ENCODE results near the gene HDC.

The HDC gene

DNA sequence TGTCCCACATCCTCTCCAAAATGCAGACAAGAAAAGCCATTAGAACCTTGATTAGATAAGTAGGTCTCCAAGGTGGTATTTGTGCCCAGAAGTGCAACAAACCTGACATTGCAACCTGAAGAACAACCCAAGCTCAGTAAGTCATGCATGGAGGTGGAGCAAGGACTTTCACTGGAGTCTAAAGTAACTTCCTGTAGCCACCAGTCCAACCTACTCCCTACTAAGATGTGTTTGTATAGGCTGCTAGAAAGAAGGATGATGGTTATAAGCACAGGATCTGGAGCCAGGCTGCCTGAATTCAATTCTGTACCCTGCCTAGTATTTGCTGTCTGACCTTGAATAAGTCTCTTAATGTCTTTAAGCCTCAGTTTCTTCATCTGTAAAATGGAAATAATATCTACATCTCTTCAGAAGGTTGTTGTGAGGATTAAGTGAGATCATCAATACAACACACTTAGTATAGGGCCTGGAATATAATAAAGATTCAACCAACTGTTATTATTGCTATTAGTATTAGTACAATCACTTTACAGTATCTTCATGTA lies 32.3 kb downstream of the HDC start:
- H3K4me3 ChIP-seq (ENCODE audit: control insufficient read depth, low read depth, low read length), result no peak overlapping the region

DNA sequence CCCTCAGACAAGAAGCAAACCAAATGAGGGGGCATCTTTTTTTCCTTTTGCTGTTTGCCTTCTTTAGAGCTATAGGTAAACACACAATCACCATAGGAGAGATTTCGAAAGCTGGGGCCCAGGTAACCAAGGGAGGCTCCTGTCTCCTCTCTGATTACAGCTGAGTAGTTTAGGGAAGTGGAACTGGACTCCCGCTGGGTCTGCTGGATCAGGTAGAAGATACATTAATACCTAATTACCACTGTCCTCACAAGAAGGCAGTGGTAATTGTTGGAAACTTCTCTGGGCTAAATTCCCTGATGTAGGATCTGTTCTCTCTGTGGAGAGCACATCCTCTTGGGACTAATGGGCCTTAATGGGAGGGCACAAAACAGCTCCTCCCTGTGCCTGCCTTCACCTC lies 32.7 kb downstream of the HDC start:
- TF ChIP-seq, protein P1, sequence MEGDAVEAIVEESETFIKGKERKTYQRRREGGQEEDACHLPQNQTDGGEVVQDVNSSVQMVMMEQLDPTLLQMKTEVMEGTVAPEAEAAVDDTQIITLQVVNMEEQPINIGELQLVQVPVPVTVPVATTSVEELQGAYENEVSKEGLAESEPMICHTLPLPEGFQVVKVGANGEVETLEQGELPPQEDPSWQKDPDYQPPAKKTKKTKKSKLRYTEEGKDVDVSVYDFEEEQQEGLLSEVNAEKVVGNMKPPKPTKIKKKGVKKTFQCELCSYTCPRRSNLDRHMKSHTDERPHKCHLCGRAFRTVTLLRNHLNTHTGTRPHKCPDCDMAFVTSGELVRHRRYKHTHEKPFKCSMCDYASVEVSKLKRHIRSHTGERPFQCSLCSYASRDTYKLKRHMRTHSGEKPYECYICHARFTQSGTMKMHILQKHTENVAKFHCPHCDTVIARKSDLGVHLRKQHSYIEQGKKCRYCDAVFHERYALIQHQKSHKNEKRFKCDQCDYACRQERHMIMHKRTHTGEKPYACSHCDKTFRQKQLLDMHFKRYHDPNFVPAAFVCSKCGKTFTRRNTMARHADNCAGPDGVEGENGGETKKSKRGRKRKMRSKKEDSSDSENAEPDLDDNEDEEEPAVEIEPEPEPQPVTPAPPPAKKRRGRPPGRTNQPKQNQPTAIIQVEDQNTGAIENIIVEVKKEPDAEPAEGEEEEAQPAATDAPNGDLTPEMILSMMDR (IDR thresholded peaks at IDR 0.05; ENCODE audit: control insufficient read depth, insufficient read depth, low read depth, low read length, missing control alignments), result no peak
- no peak for DNase-seq (ENCODE audit: low read depth)
- no peak overlapping the region for H3K4me3 ChIP-seq (ENCODE audit: control insufficient read depth, low read depth, low read length)

More for the DNA sequence above, 32.3 kb downstream of the HDC start:
- TF ChIP-seq, protein P1 (IDR thresholded peaks at IDR 0.05; ENCODE audit: control insufficient read depth, insufficient read depth, low read depth, low read length, missing control alignments), result no peak
- no peak for DNase-seq (ENCODE audit: low read depth)

DNA sequence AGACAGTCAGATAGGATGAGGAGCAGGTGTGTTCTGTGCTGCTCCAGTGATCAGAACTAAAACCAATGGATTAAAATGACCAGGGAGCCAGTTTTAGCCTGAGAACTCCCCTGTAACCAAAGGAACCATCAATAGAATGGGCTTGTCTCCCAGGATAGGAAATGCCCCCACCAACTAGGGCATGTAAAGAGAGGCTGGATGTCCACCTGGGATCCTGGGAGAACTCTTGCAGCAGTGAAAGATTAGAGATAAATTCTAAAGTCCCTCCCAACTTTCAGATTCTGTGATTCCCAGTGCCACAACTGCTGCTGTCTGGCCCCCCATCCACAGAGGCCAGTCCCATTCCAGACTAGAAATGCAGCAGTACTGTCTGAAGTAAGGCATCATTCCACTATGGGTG lies 33.8 kb downstream of the HDC start:
- DNase-seq (ENCODE audit: low read depth), result no peak
- TF ChIP-seq, protein P1 (IDR thresholded peaks at IDR 0.05; ENCODE audit: control insufficient read depth, insufficient read depth, low read depth, low read length, missing control alignments), result no peak
- no peak overlapping the region for H3K4me3 ChIP-seq (ENCODE audit: control insufficient read depth, low read depth, low read length)

DNA sequence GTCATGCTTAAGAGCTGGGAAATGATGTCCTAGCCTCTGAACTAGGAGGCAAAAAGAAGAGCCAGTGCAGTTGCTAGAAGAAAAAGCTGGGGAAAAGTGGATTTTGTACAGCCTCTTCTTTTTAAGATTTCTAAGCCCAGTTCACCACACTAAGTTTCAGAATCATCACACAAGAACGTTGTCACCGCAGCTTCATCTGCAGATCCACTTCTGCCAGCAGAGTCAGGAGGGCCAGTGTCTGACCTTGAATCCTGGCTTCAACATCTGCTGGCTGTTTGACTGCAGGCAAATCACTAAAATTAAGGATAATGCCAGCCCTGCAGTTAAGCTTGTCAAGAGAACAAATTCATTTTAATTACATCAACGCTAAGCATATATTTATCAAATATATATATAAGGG lies 36.2 kb downstream of the HDC start:
- no peak for DNase-seq (ENCODE audit: low read depth)
- H3K4me3 ChIP-seq (ENCODE audit: control insufficient read depth, low read depth, low read length), result no peak overlapping the region
- TF ChIP-seq, protein P1 (IDR thresholded peaks at IDR 0.05; ENCODE audit: control insufficient read depth, insufficient read depth, low read depth, low read length, missing control alignments), result no peak

DNA sequence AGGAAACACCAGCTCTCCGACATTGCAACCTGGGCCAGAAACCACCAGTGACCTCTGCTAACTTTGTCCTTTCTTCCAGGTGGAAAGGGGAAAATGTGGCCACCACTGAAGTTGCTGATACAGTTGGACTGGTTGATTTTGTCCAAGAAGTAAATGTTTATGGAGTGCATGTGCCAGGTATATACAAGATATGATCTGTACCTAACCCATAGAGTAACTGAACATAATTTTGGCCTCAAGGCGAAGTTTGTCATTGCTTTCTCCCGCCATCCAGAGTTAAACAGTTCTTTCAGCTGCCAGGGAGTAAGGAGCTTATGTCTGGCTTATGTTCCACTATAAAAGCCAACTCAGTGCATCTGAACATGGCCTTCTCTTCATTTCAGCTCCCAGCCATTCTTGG lies 36.7 kb downstream of the HDC start:
- TF ChIP-seq, protein P1 (IDR thresholded peaks at IDR 0.05; ENCODE audit: control insufficient read depth, insufficient read depth, low read depth, low read length, missing control alignments), result no peak
- DNase-seq (ENCODE audit: low read depth), result no peak
- H3K4me3 ChIP-seq (ENCODE audit: control insufficient read depth, low read depth, low read length), result no peak overlapping the region

DNA sequence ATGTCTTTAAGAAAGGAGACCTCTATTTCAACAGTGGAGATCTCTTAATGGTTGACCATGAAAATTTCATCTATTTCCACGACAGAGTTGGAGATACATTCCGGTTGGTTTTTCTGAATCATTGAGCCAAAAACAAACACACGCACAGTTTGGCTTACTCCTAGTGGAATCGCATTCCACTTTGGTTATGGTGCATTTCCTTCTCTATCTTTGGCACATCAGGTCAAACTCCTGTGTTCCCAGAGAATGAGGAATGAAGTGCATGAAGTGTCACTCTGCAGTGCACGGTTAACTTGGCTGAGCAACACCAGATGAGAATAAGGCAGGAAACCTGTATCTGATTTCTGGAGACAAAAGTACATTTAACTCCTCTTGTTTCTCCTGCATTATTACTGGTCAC lies 38.5 kb downstream of the HDC start:
- TF ChIP-seq, protein P1 (IDR thresholded peaks at IDR 0.05; ENCODE audit: control insufficient read depth, insufficient read depth, low read depth, low read length, missing control alignments), result no peak
- H3K4me3 ChIP-seq (ENCODE audit: control insufficient read depth, low read depth, low read length), result no peak overlapping the region
- DNase-seq (ENCODE audit: low read depth), result peak; percentile 13

DNA sequence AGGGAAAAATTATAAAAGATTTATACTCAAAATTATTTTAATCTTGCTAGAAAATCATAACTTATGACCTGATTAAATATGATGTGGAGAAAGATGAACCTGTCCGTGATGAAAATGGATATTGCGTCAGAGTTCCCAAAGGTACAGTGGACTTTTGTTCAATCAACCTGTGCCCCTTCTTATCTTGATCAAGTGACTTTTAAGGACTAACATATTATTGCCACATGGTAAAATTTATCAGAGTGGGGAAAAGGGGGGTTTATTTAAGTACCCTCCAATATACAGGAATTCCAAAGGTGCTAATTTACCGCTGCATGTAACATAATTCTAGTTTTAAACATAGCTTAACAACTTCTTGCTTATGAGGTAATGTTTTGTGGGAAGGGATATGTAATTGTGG lies 39.6 kb downstream of the HDC start:
- no peak overlapping the region for H3K4me3 ChIP-seq (ENCODE audit: control insufficient read depth, low read depth, low read length)
- no peak for DNase-seq (ENCODE audit: low read depth)
- TF ChIP-seq, protein P1 (IDR thresholded peaks at IDR 0.05; ENCODE audit: control insufficient read depth, insufficient read depth, low read depth, low read length, missing control alignments), result no peak
